ENCODE measurements around the gene SRM. TPM values are rescaled to one million over a fixed set of nuclear protein-coding genes. Genes with fewer than 3 reads are reported as not detected.

The SRM gene
- total and polyA plus RNA-seq, 8 donors = 35.2 to 123 (median 55.1) TPM

DNA sequence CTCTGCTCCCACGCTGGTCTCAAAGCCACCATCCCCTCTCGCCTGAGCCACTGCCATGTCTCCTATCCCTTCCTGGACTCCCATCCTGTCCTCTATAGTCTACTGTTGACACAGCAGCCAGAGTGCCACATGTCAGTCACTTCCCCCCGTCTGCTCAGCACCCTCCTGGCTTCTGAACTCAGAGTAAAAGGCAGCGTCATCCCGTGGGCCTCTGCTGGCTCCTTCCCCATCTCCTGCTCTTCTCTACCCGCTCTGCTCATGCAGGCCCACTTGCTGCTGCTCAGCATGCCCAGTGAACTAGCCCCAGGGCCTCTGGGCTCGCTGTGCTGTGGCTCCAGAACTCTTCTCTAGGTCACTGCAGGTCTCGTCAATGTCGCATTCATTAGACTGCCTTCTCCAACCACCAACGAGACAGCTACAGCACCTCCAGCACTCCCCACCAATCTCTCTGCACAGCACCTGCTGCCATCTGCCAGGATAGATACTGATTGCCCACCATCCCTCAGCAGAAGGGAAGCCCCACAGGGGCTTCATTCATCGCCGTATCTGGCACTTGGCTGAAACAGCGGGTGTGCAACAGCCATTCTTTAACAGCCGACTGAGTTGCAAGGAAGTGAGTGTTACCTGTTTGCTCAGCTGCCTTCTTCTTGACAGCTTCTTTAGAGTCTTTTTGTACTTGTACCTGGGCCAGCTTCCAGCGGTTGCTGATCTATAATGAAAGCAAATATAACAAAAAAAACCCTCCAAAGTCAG is 11.8 kb upstream of the SRM start:
- Histone ChIP-seq H3K9me3 (no peaks in the 10 kb centered on the region), H3K4me3 (no peak overlapping the region), H3K4me1 (no peaks in the 10 kb centered on the region), H3K27me3 (no peaks in the 10 kb centered on the region), H3K36me3 (peaks cover 0 to 99% of the 10 kb centered on the region in 2 donors), H3K27ac (no peak overlapping the region)
- TF ChIP-seq, protein P1, sequence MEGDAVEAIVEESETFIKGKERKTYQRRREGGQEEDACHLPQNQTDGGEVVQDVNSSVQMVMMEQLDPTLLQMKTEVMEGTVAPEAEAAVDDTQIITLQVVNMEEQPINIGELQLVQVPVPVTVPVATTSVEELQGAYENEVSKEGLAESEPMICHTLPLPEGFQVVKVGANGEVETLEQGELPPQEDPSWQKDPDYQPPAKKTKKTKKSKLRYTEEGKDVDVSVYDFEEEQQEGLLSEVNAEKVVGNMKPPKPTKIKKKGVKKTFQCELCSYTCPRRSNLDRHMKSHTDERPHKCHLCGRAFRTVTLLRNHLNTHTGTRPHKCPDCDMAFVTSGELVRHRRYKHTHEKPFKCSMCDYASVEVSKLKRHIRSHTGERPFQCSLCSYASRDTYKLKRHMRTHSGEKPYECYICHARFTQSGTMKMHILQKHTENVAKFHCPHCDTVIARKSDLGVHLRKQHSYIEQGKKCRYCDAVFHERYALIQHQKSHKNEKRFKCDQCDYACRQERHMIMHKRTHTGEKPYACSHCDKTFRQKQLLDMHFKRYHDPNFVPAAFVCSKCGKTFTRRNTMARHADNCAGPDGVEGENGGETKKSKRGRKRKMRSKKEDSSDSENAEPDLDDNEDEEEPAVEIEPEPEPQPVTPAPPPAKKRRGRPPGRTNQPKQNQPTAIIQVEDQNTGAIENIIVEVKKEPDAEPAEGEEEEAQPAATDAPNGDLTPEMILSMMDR (IDR thresholded peaks at IDR 0.05) = no peak
- DNase-seq (no peak), ATAC-seq (no peak)
- intact Hi-C loops (cut with DNase I) = no loop called here

DNA sequence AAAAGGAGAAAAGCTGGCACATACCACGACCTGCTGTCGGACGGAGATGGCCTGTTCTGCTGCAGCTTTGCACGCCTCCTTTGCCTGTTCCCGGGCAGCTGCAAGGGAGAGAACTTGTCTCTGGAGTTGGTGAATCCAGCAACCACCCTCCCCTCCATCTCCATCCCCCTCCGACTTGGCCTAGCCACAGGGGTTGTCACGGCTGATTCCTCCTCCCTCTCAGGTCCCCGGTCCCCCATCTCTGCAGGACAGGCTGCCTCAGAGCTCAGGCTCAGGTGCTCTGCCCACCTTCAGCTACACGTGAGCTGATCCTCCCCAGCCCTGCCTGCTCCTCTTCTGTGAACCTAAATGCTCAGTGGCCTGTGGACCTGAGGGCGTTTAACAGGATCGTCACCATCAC is 11.1 kb upstream of the SRM start:
- TF ChIP-seq, protein P1 (IDR thresholded peaks at IDR 0.05) = no peak
- Histone ChIP-seq H3K4me1 (no peaks in the 10 kb centered on the region), H3K9me3 (no peaks in the 10 kb centered on the region), H3K36me3 (peaks cover 0 to 99% of the 10 kb centered on the region in 2 donors), H3K27ac (no peak overlapping the region), H3K27me3 (no peaks in the 10 kb centered on the region), H3K4me3 (no peak overlapping the region)
- intact Hi-C loops (cut with DNase I) = no loop called here
- ATAC-seq (no peak), DNase-seq (no peak)

DNA sequence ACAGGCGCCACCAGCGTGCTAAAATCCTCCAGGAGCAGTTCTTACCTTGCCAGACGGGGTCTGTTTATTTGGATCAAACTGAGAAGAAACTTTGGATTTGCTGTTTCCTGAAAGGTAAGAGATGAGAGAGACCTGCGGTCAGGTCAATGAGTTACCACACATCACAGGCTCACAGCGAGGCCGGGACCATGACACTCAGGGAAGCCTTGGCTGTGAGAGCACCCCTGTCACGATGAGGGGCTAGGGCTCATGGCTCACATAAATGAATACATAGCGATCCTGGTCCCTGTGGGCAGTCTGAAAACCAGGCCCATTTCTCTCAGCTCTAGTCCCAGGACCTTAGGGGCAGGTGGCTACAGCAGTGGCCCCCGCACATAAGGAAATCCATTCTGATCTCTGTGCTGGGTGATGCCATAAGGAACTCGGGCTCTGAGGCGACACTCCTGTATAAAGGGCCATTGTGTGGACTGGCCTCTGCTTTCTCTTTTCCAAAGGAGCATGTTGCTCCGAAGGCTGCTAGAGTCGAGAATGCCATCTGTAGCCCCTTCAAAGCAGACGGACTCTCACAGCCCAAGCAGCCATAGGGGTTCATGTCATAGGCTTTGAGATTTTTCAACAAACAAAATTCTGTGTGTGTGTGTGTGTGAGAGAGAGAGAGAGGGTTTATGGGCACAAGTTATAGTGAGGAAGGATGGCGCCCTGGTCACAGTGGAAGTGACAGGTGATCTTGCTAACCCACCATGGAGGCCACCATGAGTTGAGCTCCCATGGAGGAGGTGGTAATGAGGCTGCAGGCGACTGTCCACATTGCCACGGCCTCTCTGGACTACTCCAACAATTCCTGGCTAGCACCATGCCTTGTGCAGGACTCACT is 9.0 kb upstream of the SRM start:
- TF ChIP-seq, protein P1 (IDR thresholded peaks at IDR 0.05) = no peak
- ATAC-seq (no peak), DNase-seq (no peak)
- no peaks in the 10 kb centered on the region for H3K4me1 ChIP-seq
- H3K27me3 ChIP-seq = no peaks in the 10 kb centered on the region
- intact Hi-C loops (cut with DNase I) = no loop called here
- no peaks in the 10 kb centered on the region for H3K9me3 ChIP-seq
- no peak overlapping the region for H3K27ac ChIP-seq
- H3K36me3 ChIP-seq = peaks cover 0 to 96% of the 10 kb centered on the region in 2 donors
- H3K4me3 ChIP-seq = no peak overlapping the region

DNA sequence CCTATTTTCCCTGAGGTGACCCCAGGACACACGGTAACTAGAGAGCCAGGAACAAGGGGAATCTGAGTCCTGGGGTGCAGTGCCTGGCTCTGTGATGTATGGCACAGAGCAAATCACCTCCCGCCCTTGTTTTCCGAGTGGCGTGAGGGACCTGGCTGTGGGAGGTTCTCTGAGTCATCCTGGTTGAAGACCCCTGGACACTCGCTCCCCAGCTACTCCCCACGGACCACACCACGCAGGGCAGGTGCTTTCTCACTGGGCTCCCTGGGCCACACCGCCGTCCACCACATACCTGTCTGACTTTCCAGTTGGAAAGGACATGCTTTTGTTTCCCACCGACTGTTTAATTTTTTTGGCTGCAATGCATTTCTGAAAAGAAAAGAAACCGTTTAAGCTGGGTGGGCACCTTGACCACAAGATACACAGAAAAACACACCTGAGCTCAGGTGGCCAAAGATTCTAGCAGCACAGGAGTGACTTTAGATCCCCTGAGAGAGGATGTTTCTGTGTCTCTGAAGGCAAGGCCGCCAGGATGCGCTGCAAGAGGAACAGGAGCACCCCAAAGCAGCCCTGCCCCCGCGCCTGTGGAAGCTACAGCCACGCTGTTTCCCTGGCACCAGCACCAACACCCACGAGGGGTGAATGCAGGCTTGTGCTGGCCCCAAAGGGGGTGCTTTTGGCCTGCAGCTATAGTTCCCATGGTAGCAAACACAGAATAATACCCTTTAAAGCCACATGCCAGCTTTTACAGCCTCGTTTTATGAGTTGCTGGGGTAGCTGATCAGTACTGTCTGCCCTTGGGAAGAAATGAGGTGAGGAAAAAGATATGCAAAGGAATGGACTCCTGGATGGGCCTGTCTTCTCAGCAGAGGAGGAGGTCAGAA is 8.1 kb upstream of the SRM start:
- ATAC-seq = no peak
- peaks cover 0 to 96% of the 10 kb centered on the region in 2 donors for H3K36me3 ChIP-seq
- no peaks in the 10 kb centered on the region for H3K27me3 ChIP-seq
- TF ChIP-seq, protein P1 (IDR thresholded peaks at IDR 0.05) = no peak
- intact Hi-C loops (cut with DNase I) = no loop called here
- no peaks in the 10 kb centered on the region for H3K9me3 ChIP-seq
- H3K4me1 ChIP-seq = no peaks in the 10 kb centered on the region
- H3K4me3 ChIP-seq = no peak overlapping the region
- H3K27ac ChIP-seq = no peak overlapping the region
- DNase-seq = peak in 1 of 4 donors; percentile 19

Measured in left lung (tissue), 10 donors.